B cell (primary cell): ENCODE data around the gene HDAC7.

ENCODE experiments used
- EZH2 ChIP-seq: IDR thresholded peaks from 2 replicates; pipeline ENCODE4 v1.6.1; 2012; ENCODE audit warnings: borderline replicate concordance, low read depth, mild to moderate bottlenecking, moderate library complexity, low read length; ENCODE audit not compliant: insufficient read depth, poor library complexity, severe bottlenecking
- TF ChIP-seq, protein P1 (sequence below): fragments of 200-600 bp; IDR thresholded peaks from one replicate; pipeline ENCODE4 v1.8.0; 2022; ENCODE audit warnings: antibody characterized with exemption, mild to moderate bottlenecking

DNA sequence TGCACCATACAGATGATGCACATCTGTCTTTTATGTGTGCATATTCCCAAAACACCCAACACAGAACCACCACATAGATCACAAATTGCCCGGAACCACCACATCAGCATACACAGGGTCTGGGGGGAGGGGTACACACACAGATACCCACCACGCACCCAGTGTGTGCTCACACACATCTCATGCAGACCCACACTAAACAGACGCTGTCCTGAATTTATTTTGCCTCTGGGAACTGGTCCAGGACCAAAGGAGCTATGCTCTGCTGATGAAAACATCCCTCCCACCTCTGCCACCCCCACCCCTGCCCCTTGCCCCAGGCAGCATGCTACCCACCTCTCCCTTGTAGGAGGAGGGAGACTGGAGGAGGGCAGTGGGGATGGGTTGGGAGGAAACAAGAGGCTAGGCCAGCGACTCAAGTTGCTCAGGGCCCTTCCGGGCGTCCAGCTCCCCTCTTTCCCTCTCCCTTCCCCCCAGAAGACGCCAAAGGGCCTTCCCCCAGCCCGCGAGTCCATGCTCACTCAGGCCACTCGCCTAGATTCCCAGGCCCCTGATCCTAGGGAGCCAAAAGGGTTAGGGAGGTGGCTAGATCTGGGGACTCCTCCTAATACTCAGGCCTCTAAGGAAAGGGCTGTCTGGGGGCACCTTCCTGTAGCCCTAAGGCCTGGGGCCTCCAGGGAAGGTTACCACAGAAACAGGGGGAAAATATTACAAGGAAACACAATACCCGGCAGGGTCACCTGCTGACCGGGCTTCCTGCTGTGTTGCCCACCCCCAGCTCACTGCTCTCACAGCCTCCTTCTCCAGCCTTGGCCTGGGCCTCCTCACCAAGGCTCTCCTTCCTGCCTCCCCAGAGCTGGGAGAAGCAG lies 3.1 kb downstream of the HDAC7 start:
- TF ChIP-seq, protein P1, sequence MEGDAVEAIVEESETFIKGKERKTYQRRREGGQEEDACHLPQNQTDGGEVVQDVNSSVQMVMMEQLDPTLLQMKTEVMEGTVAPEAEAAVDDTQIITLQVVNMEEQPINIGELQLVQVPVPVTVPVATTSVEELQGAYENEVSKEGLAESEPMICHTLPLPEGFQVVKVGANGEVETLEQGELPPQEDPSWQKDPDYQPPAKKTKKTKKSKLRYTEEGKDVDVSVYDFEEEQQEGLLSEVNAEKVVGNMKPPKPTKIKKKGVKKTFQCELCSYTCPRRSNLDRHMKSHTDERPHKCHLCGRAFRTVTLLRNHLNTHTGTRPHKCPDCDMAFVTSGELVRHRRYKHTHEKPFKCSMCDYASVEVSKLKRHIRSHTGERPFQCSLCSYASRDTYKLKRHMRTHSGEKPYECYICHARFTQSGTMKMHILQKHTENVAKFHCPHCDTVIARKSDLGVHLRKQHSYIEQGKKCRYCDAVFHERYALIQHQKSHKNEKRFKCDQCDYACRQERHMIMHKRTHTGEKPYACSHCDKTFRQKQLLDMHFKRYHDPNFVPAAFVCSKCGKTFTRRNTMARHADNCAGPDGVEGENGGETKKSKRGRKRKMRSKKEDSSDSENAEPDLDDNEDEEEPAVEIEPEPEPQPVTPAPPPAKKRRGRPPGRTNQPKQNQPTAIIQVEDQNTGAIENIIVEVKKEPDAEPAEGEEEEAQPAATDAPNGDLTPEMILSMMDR = no peak
- TF ChIP-seq EZH2 = no peak
